GM19240 (cell line): ENCODE results near the gene FHAD1.
"Not testable (repeated sequence)": the region's sequence is repeated elsewhere in the genome, so short reads cannot be mapped to it uniquely, and the experiment has no call there.

Source experiments
- DNase-seq: peaks from one replicate; pipeline ENCODE4 v3.0.0; 2011; ENCODE audit warnings: low spot score; ENCODE audit not compliant: insufficient read length

Gene FHAD1

GRCh38 chr1:15432324-15432723 lies 185.3 kb downstream of the FHAD1 start:
- DNase-seq, result no peak

- DNase-seq, result no peak
These were observed 186.4 kb downstream of the FHAD1 start for GRCh38 chr1:15433471-15433870.

DNA sequence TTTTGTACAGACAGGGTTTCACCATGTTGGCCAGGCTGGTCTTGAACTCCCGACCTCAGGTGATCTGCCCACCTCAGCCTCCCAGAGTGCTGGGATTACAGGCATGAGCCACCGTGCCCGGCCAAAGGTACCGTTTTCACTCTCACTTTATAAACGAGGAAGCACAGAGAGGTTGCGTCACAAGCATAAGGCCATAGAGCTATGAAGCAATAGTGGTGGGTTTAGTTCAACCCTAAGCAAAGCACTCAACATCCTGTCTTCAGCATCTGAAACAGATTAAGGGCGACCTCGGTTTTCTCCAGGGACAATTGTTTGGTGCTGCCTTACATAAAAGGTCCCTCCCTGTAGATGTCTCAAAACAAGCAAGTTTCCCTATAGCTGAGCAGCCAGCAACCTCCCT lies 187.7 kb downstream of the FHAD1 start:
- DNase-seq, result not testable (repeated sequence)

GRCh38 chr1:15435239-15436077 lies 188.4 kb downstream of the FHAD1 start:
- no peak for DNase-seq

- no peak for DNase-seq
These were observed 189.9 kb downstream of the FHAD1 start for GRCh38 chr1:15436881-15437442.

DNA sequence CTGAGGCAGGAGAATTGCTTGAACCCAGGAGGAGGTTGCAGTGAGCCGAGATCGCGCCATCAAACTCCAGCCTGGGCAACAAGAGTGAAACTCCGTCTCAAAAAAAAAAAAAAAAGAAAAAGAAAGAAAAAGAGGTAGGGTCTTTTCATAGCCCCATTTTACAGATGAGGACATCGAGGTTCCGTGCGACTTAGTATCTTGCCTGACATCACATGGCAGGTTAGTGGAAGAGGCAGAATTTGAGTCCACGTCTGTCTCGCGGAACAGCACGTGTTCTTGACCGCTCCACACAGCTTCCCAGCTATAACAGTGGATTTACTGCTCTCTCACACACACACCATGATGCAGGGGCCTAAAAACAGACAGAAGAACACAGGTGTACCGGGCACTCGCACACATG lies 192.3 kb downstream of the FHAD1 start:
- no peak for DNase-seq

DNA sequence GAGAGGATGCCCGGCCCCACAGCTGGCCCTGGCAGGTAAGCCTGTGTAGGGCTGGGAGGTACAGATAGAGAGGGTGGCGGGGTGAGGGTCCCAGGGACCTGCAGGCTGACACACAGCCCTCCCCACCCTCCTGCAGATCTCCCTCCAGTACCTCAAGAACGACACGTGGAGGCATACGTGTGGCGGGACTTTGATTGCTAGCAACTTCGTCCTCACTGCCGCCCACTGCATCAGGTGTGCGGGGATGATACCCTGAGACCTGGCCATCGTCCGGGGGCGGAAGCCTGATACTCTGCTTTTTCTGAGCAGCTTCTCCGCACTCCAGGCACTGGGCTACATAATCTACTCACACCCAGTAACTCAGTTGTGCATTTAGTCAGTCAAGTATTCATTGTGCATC lies 193.3 kb downstream of the FHAD1 start:
- DNase-seq, result no peak

DNA sequence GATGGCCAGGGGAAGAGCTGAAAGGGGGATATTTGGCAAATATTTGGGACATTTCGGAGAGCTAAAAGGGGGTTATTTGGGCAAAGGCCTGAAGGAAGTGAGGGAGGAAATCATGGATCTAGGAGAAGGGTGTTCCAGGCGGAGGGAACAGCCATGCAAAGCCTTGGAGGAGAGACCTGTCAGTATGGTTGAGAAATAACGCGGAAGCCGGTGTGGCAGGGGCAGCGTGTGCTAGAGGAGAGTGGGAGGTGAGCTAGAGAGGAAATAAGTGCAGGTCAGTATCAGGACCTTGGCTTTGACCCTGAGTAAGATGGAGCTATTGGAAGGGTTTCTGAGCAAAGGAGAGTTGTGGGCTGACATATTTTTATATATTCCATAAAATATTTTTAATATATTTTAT lies 194.2 kb downstream of the FHAD1 start:
- DNase-seq, result no peak

GRCh38 chr1:15442119-15442518 lies 195.1 kb downstream of the FHAD1 start:
- no peak for DNase-seq

DNA sequence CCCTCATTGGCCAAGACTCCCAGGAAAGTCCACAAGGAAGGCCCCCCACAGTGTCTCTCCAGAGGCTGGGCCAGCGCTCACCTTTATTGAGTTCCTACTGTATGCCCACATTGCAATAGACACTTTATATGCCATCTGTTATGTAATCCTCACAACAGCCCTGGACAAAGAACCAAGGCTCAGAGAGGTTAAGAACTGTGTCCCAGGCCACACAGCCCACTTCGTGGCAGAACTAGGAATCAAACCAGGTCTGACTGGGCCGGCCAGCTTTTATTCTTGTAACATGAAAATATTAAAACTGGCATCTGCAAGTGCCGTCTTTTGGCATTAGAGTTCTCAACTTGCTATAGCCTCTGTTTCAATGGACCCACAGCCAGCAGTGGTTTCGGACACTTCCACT lies 195.7 kb downstream of the FHAD1 start:
- DNase-seq, result no peak

- no peak for DNase-seq
These were observed 196.3 kb downstream of the FHAD1 start for GRCh38 chr1:15443281-15443680.

GRCh38 chr1:15444468-15445389 lies 197.7 kb downstream of the FHAD1 start:
- DNase-seq, result no peak

DNA sequence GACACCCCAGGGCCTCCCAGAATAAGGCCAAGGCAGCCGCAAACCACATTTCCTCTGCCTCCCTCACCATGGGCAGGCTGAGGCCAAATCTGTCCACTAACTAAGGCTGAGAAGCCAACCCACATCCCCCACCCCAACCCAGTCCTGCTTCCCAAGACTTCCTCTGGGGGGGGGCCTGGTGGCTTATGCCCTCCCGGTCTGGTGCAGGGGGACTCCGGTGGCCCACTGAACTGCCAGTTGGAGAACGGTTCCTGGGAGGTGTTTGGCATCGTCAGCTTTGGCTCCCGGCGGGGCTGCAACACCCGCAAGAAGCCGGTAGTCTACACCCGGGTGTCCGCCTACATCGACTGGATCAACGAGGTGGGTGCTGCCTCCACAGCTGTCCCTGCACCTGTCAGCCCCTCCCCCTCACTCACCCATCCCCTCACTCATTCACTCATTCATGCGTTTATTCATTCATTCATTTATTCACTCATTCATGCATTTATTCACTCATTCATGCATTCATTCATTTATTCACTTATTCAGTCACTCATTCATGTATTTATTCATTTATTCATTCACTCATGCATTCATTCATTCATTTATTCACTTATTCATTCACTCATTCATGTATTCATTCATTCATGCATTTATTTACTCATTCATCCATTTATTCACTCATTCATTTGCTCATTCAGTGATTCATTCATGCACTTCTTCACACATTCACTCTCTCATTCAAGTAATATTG lies 198.5 kb downstream of the FHAD1 start:
- no peak for DNase-seq

- no peak for DNase-seq
These were observed 199.2 kb downstream of the FHAD1 start for GRCh38 chr1:15446212-15446611.
